ENCODE measurements around the gene ACMSD.

Gene ACMSD

DNA sequence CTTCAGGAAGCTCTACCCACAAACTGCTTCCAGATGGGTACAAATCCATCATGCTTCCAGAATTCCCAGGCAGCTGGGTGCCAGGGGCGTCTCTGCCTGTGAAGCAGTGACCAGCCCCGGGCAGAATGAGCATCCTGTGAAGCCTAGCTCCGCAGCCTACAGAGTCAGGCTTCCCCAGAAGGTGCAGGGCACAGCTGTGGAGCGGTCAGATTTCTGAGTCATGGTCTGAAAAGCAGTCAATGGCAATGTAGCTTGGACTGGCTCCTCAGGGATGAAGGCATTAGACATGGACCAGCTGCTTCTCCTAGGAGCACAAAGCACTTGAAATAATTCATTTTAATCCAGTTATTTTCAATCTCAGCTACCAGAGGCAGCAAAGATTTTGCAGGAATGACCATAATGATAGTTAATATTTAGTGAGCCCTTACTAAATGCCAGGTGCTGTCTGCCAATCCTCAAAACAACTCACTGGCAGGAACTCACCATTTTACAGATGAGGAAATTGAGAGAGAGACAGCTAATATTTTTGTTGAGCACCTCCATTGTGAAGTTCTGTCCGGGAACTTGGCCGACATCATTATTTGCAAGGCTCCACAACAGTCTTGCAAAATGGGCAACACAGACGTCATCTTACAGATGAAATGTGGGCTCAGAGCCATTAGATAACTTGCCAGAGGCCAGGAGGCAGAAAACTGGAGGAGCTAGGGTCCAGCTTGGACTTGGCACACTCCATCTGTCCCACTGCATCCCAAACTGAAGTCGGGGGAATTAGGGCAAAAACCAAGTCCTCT is 31.7 kb downstream of the ACMSD start:
- Histone ChIP-seq H3K36me3 (ENCODE audit: control insufficient read depth in 2 of 2, insufficient read depth in 2 of 2, low read length in 2 of 2) (peaks cover 0 to 2% of the 10 kb centered on the region in 2 donors), H3K27ac (ENCODE audit: low read length) (no peak overlapping the region), H3K27me3 (ENCODE audit: control insufficient read depth in 1 of 2, insufficient read depth in 2 of 2, low read length in 2 of 2) (no peaks in the 10 kb centered on the region), H3K4me1 (ENCODE audit: control insufficient read depth, insufficient read depth, low read length) (no peaks in the 10 kb centered on the region), H3K9ac (ENCODE audit: low read length in 2 of 2) (no peak overlapping the region), H3K4me3 (ENCODE audit: low read length in 2 of 2) (no peak overlapping the region), H3K9me3 (ENCODE audit: control insufficient read depth in 2 of 2, low read length in 2 of 2) (no peaks in the 10 kb centered on the region)

DNA sequence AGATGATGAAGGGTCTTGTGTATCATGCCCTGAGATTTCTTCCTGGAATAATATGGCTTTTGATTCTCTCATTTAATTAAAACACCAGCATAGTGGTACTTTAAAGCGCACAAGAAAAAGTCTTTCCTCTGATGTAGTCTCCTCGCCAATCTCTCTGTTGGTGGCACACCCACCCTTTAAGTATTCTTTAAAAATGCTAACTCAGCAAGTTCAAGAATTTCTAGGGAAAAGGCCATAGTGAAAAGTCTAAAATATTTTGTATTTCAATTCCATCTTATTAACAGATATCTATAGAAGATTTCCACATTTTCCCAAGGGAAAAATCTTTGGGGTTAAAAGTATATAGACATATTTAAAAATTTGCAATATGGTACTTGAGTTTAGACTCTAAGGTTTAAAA is 34.7 kb downstream of the ACMSD start:
- H3K4me1 ChIP-seq (ENCODE audit: control insufficient read depth, insufficient read depth, low read length): no peaks in the 10 kb centered on the region
- peaks cover 0 to 2% of the 10 kb centered on the region in 2 donors for H3K36me3 ChIP-seq (ENCODE audit: control insufficient read depth in 2 of 2, insufficient read depth in 2 of 2, low read length in 2 of 2)
- H3K4me3 ChIP-seq (ENCODE audit: low read length in 2 of 2): no peak overlapping the region
- no peaks in the 10 kb centered on the region for H3K27me3 ChIP-seq (ENCODE audit: control insufficient read depth in 1 of 2, insufficient read depth in 2 of 2, low read length in 2 of 2)
- no peak overlapping the region for H3K9ac ChIP-seq (ENCODE audit: low read length in 2 of 2)
- H3K27ac ChIP-seq (ENCODE audit: low read length): no peak overlapping the region
- H3K9me3 ChIP-seq (ENCODE audit: control insufficient read depth in 2 of 2, low read length in 2 of 2): peaks cover 0 to 2% of the 10 kb centered on the region in 2 donors

DNA sequence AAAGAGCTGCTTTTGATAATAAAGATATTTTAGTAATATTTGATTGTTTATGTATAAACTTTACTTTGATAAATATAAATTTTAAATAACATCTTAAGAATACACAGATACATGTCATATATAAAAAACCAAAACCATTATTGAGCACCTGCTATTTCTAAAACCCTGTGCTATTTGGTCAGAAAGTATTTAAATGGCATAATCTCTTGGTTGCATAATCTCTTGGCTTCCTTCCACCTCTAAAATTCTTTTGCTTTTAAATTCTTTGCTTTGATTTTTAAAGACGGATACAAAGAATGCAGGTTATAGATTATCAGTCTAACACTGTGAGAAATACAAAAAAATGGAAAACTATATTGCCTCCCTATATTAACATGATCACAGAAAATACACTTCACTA is 36.9 kb downstream of the ACMSD start:
- Histone ChIP-seq H3K9me3 (ENCODE audit: control insufficient read depth in 2 of 2, low read length in 2 of 2) (peaks cover 0 to 9% of the 10 kb centered on the region in 2 donors), H3K27me3 (ENCODE audit: control insufficient read depth in 1 of 2, insufficient read depth in 2 of 2, low read length in 2 of 2) (no peaks in the 10 kb centered on the region), H3K4me3 (ENCODE audit: low read length in 2 of 2) (no peak overlapping the region), H3K27ac (ENCODE audit: low read length) (no peak overlapping the region), H3K36me3 (ENCODE audit: control insufficient read depth in 2 of 2, insufficient read depth in 2 of 2, low read length in 2 of 2) (no peaks in the 10 kb centered on the region), H3K4me1 (ENCODE audit: control insufficient read depth, insufficient read depth, low read length) (no peaks in the 10 kb centered on the region), H3K9ac (ENCODE audit: low read length in 2 of 2) (no peak overlapping the region)

DNA sequence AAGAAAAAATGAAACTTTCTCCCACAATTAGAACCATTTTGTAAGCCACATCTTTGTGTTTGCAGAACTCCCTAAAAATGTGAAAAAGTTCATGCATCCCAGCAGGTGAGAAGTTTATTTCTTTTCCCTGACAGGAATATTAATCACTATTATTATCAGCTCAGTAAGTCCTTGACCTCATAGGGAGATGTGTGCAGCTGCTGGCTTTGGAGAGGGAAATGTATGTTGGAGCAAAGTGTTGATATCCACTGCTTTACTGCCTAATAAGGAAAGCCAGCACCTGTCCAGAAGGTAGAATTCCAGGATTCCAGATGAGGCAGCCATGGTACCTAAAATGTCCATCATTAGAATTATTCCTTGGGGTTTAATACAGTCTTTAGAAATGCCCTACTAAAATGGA is 44.4 kb downstream of the ACMSD start:
- H3K9me3 ChIP-seq (ENCODE audit: control insufficient read depth in 2 of 2, low read length in 2 of 2): peaks cover 0 to 9% of the 10 kb centered on the region in 2 donors
- H3K27ac ChIP-seq (ENCODE audit: low read length): no peak overlapping the region
- H3K4me1 ChIP-seq (ENCODE audit: control insufficient read depth, insufficient read depth, low read length): no peaks in the 10 kb centered on the region
- H3K36me3 ChIP-seq (ENCODE audit: control insufficient read depth in 2 of 2, insufficient read depth in 2 of 2, low read length in 2 of 2): no peaks in the 10 kb centered on the region
- H3K9ac ChIP-seq (ENCODE audit: low read length in 2 of 2): no peak overlapping the region
- no peak overlapping the region for H3K4me3 ChIP-seq (ENCODE audit: low read length in 2 of 2)
- H3K27me3 ChIP-seq (ENCODE audit: control insufficient read depth in 1 of 2, insufficient read depth in 2 of 2, low read length in 2 of 2): no peaks in the 10 kb centered on the region

DNA sequence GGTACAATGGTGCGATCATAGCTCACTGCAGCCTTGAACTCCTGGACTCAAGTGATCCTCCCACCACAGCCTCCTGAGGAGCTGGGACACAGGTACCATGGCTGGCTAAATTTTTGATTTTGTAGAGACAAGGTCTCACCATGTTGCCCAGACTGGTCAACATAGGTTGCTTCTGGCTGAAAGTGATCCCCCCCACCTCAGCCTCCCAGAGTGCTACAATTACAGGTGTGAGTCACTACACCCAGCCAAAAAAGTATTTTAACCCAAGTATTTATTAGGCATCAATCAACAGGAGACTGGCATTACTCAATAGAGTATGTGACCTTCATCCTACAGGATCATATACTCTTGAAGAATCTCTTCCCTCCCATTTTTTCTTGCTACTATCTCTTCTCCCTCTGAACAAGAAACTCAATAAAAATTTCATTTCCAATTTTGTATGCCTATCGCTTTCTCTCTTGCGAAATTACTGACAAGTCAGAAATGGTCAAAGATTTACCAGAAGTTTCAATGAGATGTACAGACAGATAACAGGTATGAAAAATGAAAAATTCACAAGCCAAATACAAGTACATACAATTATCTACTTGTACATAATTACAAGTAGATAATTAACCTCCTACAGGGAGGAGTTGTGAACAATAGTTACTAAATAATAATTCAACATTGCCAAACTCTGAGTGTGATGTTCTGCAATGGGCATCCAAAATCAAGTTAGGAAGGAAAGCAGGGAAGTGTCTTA is 45.3 kb downstream of the ACMSD start:
- Histone ChIP-seq H3K27ac (ENCODE audit: low read length) (no peak overlapping the region), H3K4me3 (ENCODE audit: low read length in 2 of 2) (no peak overlapping the region), H3K9ac (ENCODE audit: low read length in 2 of 2) (no peak overlapping the region), H3K27me3 (ENCODE audit: control insufficient read depth in 1 of 2, insufficient read depth in 2 of 2, low read length in 2 of 2) (no peaks in the 10 kb centered on the region), H3K36me3 (ENCODE audit: control insufficient read depth in 2 of 2, insufficient read depth in 2 of 2, low read length in 2 of 2) (no peaks in the 10 kb centered on the region), H3K4me1 (ENCODE audit: control insufficient read depth, insufficient read depth, low read length) (no peaks in the 10 kb centered on the region), H3K9me3 (ENCODE audit: control insufficient read depth in 2 of 2, low read length in 2 of 2) (peaks cover 0 to 3% of the 10 kb centered on the region in 2 donors)

DNA sequence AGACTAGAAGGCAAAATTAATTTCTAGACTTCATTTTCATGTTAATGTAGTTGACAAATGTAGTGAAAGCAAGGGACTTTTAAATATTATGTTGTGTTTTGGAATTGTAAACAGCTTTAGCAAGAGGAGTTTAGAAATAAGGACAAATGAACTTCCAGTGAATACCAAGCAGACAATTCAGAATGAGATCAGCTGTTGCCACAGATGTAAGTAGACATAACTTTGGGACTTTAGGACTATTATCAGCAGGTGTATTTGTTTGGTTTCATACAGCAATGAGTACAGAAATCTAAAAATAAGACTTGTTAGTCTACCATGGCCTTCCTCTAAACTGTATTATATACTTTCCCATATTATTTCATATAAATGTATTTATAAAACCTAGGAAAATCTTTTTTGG is 46.0 kb downstream of the ACMSD start:
- no peak overlapping the region for H3K27ac ChIP-seq (ENCODE audit: low read length)
- no peak overlapping the region for H3K9ac ChIP-seq (ENCODE audit: low read length in 2 of 2)
- H3K27me3 ChIP-seq (ENCODE audit: control insufficient read depth in 1 of 2, insufficient read depth in 2 of 2, low read length in 2 of 2): no peaks in the 10 kb centered on the region
- H3K36me3 ChIP-seq (ENCODE audit: control insufficient read depth in 2 of 2, insufficient read depth in 2 of 2, low read length in 2 of 2): no peaks in the 10 kb centered on the region
- no peaks in the 10 kb centered on the region for H3K9me3 ChIP-seq (ENCODE audit: control insufficient read depth in 2 of 2, low read length in 2 of 2)
- H3K4me1 ChIP-seq (ENCODE audit: control insufficient read depth, insufficient read depth, low read length): no peaks in the 10 kb centered on the region
- no peak overlapping the region for H3K4me3 ChIP-seq (ENCODE audit: low read length in 2 of 2)

DNA sequence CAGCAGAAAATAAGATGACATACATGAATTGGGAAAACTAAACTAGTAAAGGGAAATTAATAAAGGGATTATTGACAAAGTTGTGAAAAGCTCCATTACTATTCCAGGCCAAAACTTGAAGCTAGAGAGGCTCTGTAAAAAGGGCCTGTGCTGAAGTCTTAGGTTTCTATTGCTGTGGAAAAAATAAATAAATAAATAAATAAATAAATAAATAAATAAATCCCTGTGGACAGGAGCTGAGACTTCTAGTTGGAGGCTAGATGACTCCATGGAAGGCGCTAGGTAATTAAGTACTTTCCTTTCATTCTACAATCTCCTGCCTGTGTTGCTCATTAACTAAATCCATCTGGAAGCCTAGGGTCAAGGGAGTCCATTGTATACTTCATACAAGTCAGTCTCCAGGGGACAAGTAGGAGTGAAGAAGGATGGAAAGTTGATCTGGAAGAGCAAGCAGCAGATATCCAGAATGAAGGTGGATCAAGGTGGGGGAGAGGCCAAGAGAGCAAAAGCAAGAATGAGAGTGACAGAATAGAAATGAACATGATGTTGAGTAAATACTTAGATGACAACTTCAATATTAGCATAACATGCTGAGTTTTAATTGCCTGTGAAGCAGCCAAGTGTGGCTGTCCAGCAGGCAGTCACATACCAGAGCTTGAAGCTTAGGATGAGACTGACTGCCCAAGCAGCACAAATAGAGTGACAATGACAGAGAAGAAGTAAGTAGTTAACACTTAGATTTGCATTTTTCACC is 54.0 kb downstream of the ACMSD start:
- Histone ChIP-seq H3K4me3 (ENCODE audit: low read length in 2 of 2) (no peak overlapping the region), H3K4me1 (ENCODE audit: control insufficient read depth, insufficient read depth, low read length) (no peaks in the 10 kb centered on the region), H3K36me3 (ENCODE audit: control insufficient read depth in 2 of 2, insufficient read depth in 2 of 2, low read length in 2 of 2) (no peaks in the 10 kb centered on the region), H3K9me3 (ENCODE audit: control insufficient read depth in 2 of 2, low read length in 2 of 2) (no peaks in the 10 kb centered on the region), H3K27me3 (ENCODE audit: control insufficient read depth in 1 of 2, insufficient read depth in 2 of 2, low read length in 2 of 2) (no peaks in the 10 kb centered on the region), H3K9ac (ENCODE audit: low read length in 2 of 2) (no peak overlapping the region), H3K27ac (ENCODE audit: low read length) (no peak overlapping the region)

DNA sequence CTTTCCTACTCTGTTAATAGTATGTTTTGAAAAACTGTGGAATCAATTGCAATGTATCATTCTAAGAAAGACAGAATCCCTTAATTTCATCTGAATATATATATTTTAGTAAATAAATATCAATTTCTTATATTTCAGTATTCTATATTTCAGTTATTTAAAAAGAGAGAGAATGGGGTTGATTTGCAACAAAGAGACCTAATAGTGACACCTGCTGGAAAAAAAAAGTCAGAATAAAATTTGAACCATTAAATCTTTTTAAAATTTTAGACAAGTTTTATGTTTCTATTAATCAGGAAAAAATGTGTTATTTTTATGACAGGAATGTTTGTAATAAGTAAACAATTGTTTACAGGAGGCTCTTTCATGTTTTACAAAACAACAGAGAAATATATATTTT is 59.5 kb downstream of the ACMSD start:
- H3K4me1 ChIP-seq (ENCODE audit: control insufficient read depth, insufficient read depth, low read length): no peaks in the 10 kb centered on the region
- no peaks in the 10 kb centered on the region for H3K36me3 ChIP-seq (ENCODE audit: control insufficient read depth in 2 of 2, insufficient read depth in 2 of 2, low read length in 2 of 2)
- H3K9me3 ChIP-seq (ENCODE audit: control insufficient read depth in 2 of 2, low read length in 2 of 2): no peaks in the 10 kb centered on the region
- no peak overlapping the region for H3K4me3 ChIP-seq (ENCODE audit: low read length in 2 of 2)
- no peak overlapping the region for H3K9ac ChIP-seq (ENCODE audit: low read length in 2 of 2)
- H3K27me3 ChIP-seq (ENCODE audit: control insufficient read depth in 1 of 2, insufficient read depth in 2 of 2, low read length in 2 of 2): no peaks in the 10 kb centered on the region
- no peak overlapping the region for H3K27ac ChIP-seq (ENCODE audit: low read length)

DNA sequence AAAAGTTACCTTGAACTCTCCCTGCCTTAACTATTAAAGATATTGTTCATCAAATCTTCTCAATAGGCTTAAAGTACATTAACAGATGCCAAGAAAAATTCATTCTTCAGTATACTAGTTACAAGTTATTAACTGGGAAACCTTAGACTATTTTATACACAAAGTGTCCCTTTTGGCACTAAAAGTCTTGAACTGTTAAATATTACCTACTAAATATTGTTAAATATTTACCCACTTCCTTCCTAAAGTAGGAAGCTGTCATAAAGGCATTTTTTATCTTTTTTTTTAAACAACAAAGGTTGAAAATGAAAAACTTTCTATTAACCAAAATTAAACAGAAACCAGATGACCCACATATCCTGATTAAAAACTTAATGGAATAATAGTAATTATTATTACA is 60.8 kb downstream of the ACMSD start:
- Histone ChIP-seq H3K27me3 (ENCODE audit: control insufficient read depth in 1 of 2, insufficient read depth in 2 of 2, low read length in 2 of 2) (no peaks in the 10 kb centered on the region), H3K27ac (ENCODE audit: low read length) (no peak overlapping the region), H3K4me1 (ENCODE audit: control insufficient read depth, insufficient read depth, low read length) (no peaks in the 10 kb centered on the region), H3K9ac (ENCODE audit: low read length in 2 of 2) (no peak overlapping the region), H3K4me3 (ENCODE audit: low read length in 2 of 2) (no peak overlapping the region), H3K36me3 (ENCODE audit: control insufficient read depth in 2 of 2, insufficient read depth in 2 of 2, low read length in 2 of 2) (no peaks in the 10 kb centered on the region), H3K9me3 (ENCODE audit: control insufficient read depth in 2 of 2, low read length in 2 of 2) (no peaks in the 10 kb centered on the region)

DNA sequence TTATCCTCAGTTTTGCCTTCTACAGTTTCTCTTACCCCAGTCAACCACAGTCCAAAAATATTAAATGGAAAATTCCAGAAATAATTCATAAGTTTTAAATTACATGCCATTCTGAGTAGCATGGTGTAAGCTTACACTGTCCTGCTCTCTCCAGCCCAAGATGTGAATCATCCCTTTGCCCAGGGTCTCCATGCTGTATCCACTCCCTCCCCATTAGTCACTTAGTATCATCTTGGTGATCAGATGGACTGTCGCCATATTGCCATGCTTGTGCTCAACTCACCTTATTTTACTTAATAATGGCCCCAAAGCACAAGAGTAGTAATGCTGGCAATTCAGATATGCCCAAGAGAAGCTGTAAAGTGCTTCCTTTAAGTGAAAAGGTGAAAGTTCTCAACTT is 61.7 kb downstream of the ACMSD start:
- Histone ChIP-seq H3K27ac (ENCODE audit: low read length) (no peak overlapping the region), H3K36me3 (ENCODE audit: control insufficient read depth in 2 of 2, insufficient read depth in 2 of 2, low read length in 2 of 2) (no peaks in the 10 kb centered on the region), H3K4me3 (ENCODE audit: low read length in 2 of 2) (no peak overlapping the region), H3K27me3 (ENCODE audit: control insufficient read depth in 1 of 2, insufficient read depth in 2 of 2, low read length in 2 of 2) (no peaks in the 10 kb centered on the region), H3K9ac (ENCODE audit: low read length in 2 of 2) (no peak overlapping the region), H3K9me3 (ENCODE audit: control insufficient read depth in 2 of 2, low read length in 2 of 2) (no peaks in the 10 kb centered on the region), H3K4me1 (ENCODE audit: control insufficient read depth, insufficient read depth, low read length) (no peaks in the 10 kb centered on the region)
